Left cardiac atrium (tissue), 4 donors: Measurements from ENCODE around the gene DPM3. TPM values are rescaled to one million over a fixed set of nuclear protein-coding genes. Genes with fewer than 3 reads are reported as not detected.
"Not testable (repeated sequence)": the region's sequence is repeated elsewhere in the genome, so short reads cannot be mapped to it uniquely, and the experiment has no call there.

Source experiments
- ATAC-seq, 2 donors: fragments of 200-7000 bp; cut with Tn5 transposase; one replicate each; pipeline ENCODE4 v1.9.1; 2020; ENCODE audit warnings: mild to moderate bottlenecking in 2 of 2, moderate library complexity in 2 of 2
- DNase-seq: peaks from one replicate; pipeline ENCODE4 v3.0.0-alpha.2; 2020
- intact Hi-C, 2 donors: fragments of 100-400 bp; cut with DNase I; formaldehyde crosslinking; loops; one replicate each; pipeline versions ENCODE4 v1.14.1 to v1.15.1; 2022 to 2023
- long read RNA-seq: library from polyadenylated mRNA; unstranded; transcript quantifications from one replicate; pipeline ENCODE4 v2.0.0, GENCODE V29; 2021
- total RNA-seq, 2 donors: library from RNA; stranded (reverse); fragmentation: NEBNext Ultra II Directional; extraction: Animal tissue kit (Norgen Biotek cat#: 25700); gene quantifications; one replicate each; pipeline ENCODE4 v1.2.1, GENCODE V29; 2021
- donor health status: DM: no; HTN: yes; CAD: no.
- donor health status: DM: no; HTN: yes; CAD: no; lungs with severe emphysema.
- donor health status: DM: yes; HTN: yes; CAD: no.
- donor health status: Dilated cardiomyopathy.

Gene DPM3
- 10 to 100 TPM; 65.8 to 78.6 TPM for total RNA-seq
- long read RNA-seq, transcript DPM3-203 (2 exons, 409 nt) = major isoform, 5 of 5 reads
- long read RNA-seq, partial matches to known transcripts = 0 of 5 reads
- long read RNA-seq, other reads (novel, unspliced or antisense) = 0 of 5 reads

- intact Hi-C loops = no loop called here
- ATAC-seq (peak; percentile 71 to 72), DNase-seq (peak; percentile 92)
Observed at GRCh38 chr1:155139895-155140629, at the start of gene DPM3. Gene DPM3 (minus strand): TSS chr1:155140531. CDS start chr1:155140240, 291 bp downstream.

GRCh38 chr1:155189926-155190325, 49.6 kb upstream of the DPM3 start:
- intact Hi-C loops, ATAC-seq: not testable (repeated sequence)
- DNase-seq = peak; percentile 15

GRCh38 chr1:155188268-155188667, 47.9 kb upstream of the DPM3 start:
- intact Hi-C loops = no loop called here
- ATAC-seq (no peak), DNase-seq (peak; percentile 13)

GRCh38 chr1:155187456-155187891, 47.1 kb upstream of the DPM3 start:
- ATAC-seq = no peak
- DNase-seq = peak; percentile 13
- intact Hi-C loops = no loop called here

- intact Hi-C loops = no loop called here
- DNase-seq (peak; percentile 15), ATAC-seq (no peak)
Observed at GRCh38 chr1:155186794-155187455, 46.6 kb upstream of the DPM3 start.

GRCh38 chr1:155186067-155186793, 45.9 kb upstream of the DPM3 start:
- no peak for DNase-seq
- intact Hi-C loops = no loop called here
- no peak for ATAC-seq

- DNase-seq = peak; percentile 10
- ATAC-seq = no peak
- intact Hi-C loops = no loop called here
Observed at GRCh38 chr1:155185783-155186066, 45.4 kb upstream of the DPM3 start.

GRCh38 chr1:155184835-155185782, 44.8 kb upstream of the DPM3 start:
- ATAC-seq = peak; percentile 59 to 62
- intact Hi-C loops = no loop called here
- peak; percentile 55 for DNase-seq

GRCh38 chr1:155184351-155184811, 44.0 kb upstream of the DPM3 start:
- intact Hi-C loops = no loop called here
- peak; percentile 15 for DNase-seq
- ATAC-seq = no peak

- no peak for ATAC-seq
- DNase-seq = peak; percentile 16
- intact Hi-C loops = no loop called here
Observed at GRCh38 chr1:155183775-155184221, 43.5 kb upstream of the DPM3 start.

- no peak for DNase-seq
- intact Hi-C loops = no loop called here
- no peak for ATAC-seq
Observed at GRCh38 chr1:155182052-155182550, 41.8 kb upstream of the DPM3 start.

- ATAC-seq = no peak
- DNase-seq = peak; percentile 16
- intact Hi-C loops = no loop called here
Observed at GRCh38 chr1:155181371-155182051, 41.2 kb upstream of the DPM3 start.

- no peak for ATAC-seq
- no peak for DNase-seq
- intact Hi-C loops = no loop called here
Observed at GRCh38 chr1:155179112-155180031, 39.0 kb upstream of the DPM3 start.

GRCh38 chr1:155178441-155179111, 38.2 kb upstream of the DPM3 start:
- ATAC-seq (no peak), DNase-seq (no peak)
- intact Hi-C loops = no loop called here

GRCh38 chr1:155177918-155178281, 37.6 kb upstream of the DPM3 start:
- ATAC-seq (no peak), DNase-seq (no peak)
- intact Hi-C loops = no loop called here

GRCh38 chr1:155177192-155177917, 37.0 kb upstream of the DPM3 start:
- intact Hi-C loops = no loop called here
- no peak for DNase-seq
- no peak for ATAC-seq
